GM23248 (cell line): Measurements from ENCODE around the gene FOXQ1.

Experiments used
- EZH2 ChIP-seq: fragments of 200-600 bp; sonication (generic); IDR thresholded peaks from 2 replicates; pipeline ENCODE4 v1.6.1; 2018; ENCODE audit warnings: antibody characterized with exemption, mild to moderate bottlenecking; ENCODE audit not compliant: insufficient read depth, poor library complexity, severe bottlenecking
- EZH2phosphoT487 ChIP-seq: fragments of 200-600 bp; sonication (generic); IDR thresholded peaks from 2 replicates; pipeline ENCODE4 v1.6.1; 2018; ENCODE audit warnings: antibody characterized with exemption, moderate library complexity, mild to moderate bottlenecking, low read depth; ENCODE audit not compliant: insufficient read depth

GRCh38 chr6:1317302-1317815 is 5.5 kb downstream of the FOXQ1 start:
- TF ChIP-seq EZH2, result no peak
- TF ChIP-seq EZH2phosphoT487, result no peak
